GM23338 (cell line): Measurements from ENCODE around the gene CHCHD6. TPM values are rescaled to one million over a fixed set of nuclear protein-coding genes. Genes with fewer than 3 reads are reported as not detected.

Experiments used
- ATAC-seq: fragments of 200-7000 bp; cut with Tn5 transposase; 3 replicates; pipeline ENCODE4 v1.9.1; 2020
- DNase-seq: peaks from one replicate; pipeline ENCODE4 v3.0.0-alpha.2; 2015; ENCODE audit warnings: low spot score
- H2AFZ ChIP-seq: fragments of 200-600 bp; sonication (generic); 2 replicates; pipeline ENCODE4 v1.8.0; 2016; ENCODE audit warnings: antibody characterized with exemption, mild to moderate bottlenecking, moderate library complexity
- H3F3A ChIP-seq: fragments of 200-600 bp; sonication (generic); replicated peaks from 2 replicates; pipeline ENCODE4 v1.8.0; 2017; ENCODE audit warnings: antibody characterized with exemption, mixed run types, low read depth
- H3K27ac ChIP-seq: fragments of 200-600 bp; sonication (generic); 2 replicates; pipeline ENCODE4 v1.6.1; 2016; ENCODE audit warnings: low read depth
- H3K27me3 ChIP-seq: fragments of 200-600 bp; sonication (generic); 2 replicates; pipeline ENCODE4 v1.8.0; 2016; ENCODE audit warnings: mild to moderate bottlenecking, mixed run types, moderate library complexity; ENCODE audit not compliant: insufficient read depth
- H3K36me3 ChIP-seq: fragments of 200-600 bp; sonication (generic); 2 replicates; pipeline ENCODE4 v1.8.0; 2016; ENCODE audit warnings: mild to moderate bottlenecking; ENCODE audit not compliant: insufficient read depth
- H3K4me1 ChIP-seq: fragments of 200-600 bp; sonication (generic); 2 replicates; pipeline ENCODE4 v1.8.0; 2016; ENCODE audit warnings: mild to moderate bottlenecking, moderate library complexity; ENCODE audit not compliant: insufficient read depth
- H3K4me2 ChIP-seq: fragments of 200-600 bp; sonication (generic); 2 replicates; pipeline ENCODE4 v1.7.1; 2017; ENCODE audit warnings: mixed run types
- H3K4me3 ChIP-seq: fragments of 200-600 bp; sonication (generic); 2 replicates; pipeline ENCODE4 v1.6.1; 2016; ENCODE audit warnings: mixed run types
- H3K79me2 ChIP-seq: fragments of 200-600 bp; sonication (generic); replicated peaks from 2 replicates; pipeline ENCODE4 v1.8.0; 2017; ENCODE audit warnings: mild to moderate bottlenecking; ENCODE audit not compliant: insufficient read depth
- H3K9me2 ChIP-seq: fragments of 200-600 bp; sonication (generic); 2 replicates; pipeline ENCODE4 v1.8.0; 2017; ENCODE audit not compliant: insufficient read depth
- H4K20me1 ChIP-seq: fragments of 200-600 bp; sonication (generic); replicated peaks from 2 replicates; pipeline ENCODE4 v1.8.0; 2017; ENCODE audit warnings: mild to moderate bottlenecking; ENCODE audit not compliant: insufficient read depth
- H3K27ac Mint-ChIP-seq: 2 replicates; pipeline ENCODE4 v1.8.0; 2020; ENCODE audit warnings: inconsistent platforms, mild to moderate bottlenecking, moderate library complexity, mixed read lengths
- H3K27me3 Mint-ChIP-seq: 3 replicates; pipeline ENCODE4 v1.8.0; 2022; ENCODE audit warnings: low read depth, mild to moderate bottlenecking, moderate library complexity, mixed read lengths, inconsistent platforms; ENCODE audit not compliant: insufficient read depth, poor library complexity
- H3K36me3 Mint-ChIP-seq: 3 replicates; pipeline ENCODE4 v1.8.0; 2021; ENCODE audit warnings: low read depth, mild to moderate bottlenecking, inconsistent platforms, moderate library complexity, mixed read lengths
- H3K4me1 Mint-ChIP-seq: 3 replicates; pipeline ENCODE4 v1.8.0; 2020; ENCODE audit warnings: mild to moderate bottlenecking, inconsistent platforms, mixed read lengths
- H3K4me3 Mint-ChIP-seq: 3 replicates; pipeline ENCODE4 v1.8.0; 2021; ENCODE audit warnings: moderate library complexity, mild to moderate bottlenecking, inconsistent platforms, mixed read lengths
- H3K9me3 Mint-ChIP-seq: 3 replicates; pipeline ENCODE4 v1.8.0; 2020; ENCODE audit warnings: moderate library complexity, mild to moderate bottlenecking, inconsistent platforms, mixed read lengths
- CREB1 ChIP-seq: fragments of 250-450 bp; sonication (Bioruptor Pico); IDR thresholded peaks from 2 replicates; pipeline ENCODE4 v1.5.0; 2020; ENCODE audit warnings: low read depth, mild to moderate bottlenecking, moderate library complexity
- NANOG ChIP-seq: IDR thresholded peaks from 2 replicates; pipeline ENCODE4 v1.6.1; 2016; ENCODE audit warnings: antibody characterized with exemption, borderline replicate concordance
- POLR2AphosphoS5 ChIP-seq: IDR thresholded peaks from 2 replicates; pipeline ENCODE4 v1.6.1; 2016; ENCODE audit warnings: antibody characterized with exemption, low read depth
- ZNF114 ChIP-seq: fragments of 250-450 bp; sonication (Bioruptor Pico); IDR thresholded peaks from 2 replicates; pipeline ENCODE4 v1.5.0; 2020; ENCODE audit warnings: mild to moderate bottlenecking, moderate library complexity
- polyA plus RNA-seq: library from polyadenylated mRNA; unstranded; fragments of >200 nt; fragmentation: Nextera tagmentation; extraction: Ambion mirVana; gene quantifications from 2 replicates; pipeline ENCODE4 v1.2.1, GENCODE V29; 2016
- total RNA-seq: library from RNA; depleted of rRNA; stranded (reverse); fragments of >200 nt; shearing (Covaris generic); gene quantifications from 2 replicates; pipeline ENCODE4 v1.2.3, GENCODE V29; 2014
- TF ChIP-seq, protein P1 (sequence below): fragments of 250-450 bp; sonication (Bioruptor Pico); IDR thresholded peaks from 2 replicates; pipeline ENCODE4 v1.5.0; 2020; ENCODE audit warnings: mild to moderate bottlenecking, moderate library complexity
- TF ChIP-seq, protein P2 (sequence below), 2 experiments: fragments of 200-600 bp in 1 of 2; sonication (generic) in 1 of 2; conservative IDR thresholded peaks; 2 replicates each; pipeline versions ENCODE4 v1.5.1 to v1.6.1; 2016 to 2017; ENCODE audit warnings: antibody characterized with exemption in 2 of 2, low read depth in 2 of 2, mild to moderate bottlenecking in 2 of 2, moderate library complexity in 1 of 2

Gene CHCHD6
- total and polyA plus RNA-seq, 2 experiments from 2014 or later, result 28.8 to 43.0 TPM

DNA sequence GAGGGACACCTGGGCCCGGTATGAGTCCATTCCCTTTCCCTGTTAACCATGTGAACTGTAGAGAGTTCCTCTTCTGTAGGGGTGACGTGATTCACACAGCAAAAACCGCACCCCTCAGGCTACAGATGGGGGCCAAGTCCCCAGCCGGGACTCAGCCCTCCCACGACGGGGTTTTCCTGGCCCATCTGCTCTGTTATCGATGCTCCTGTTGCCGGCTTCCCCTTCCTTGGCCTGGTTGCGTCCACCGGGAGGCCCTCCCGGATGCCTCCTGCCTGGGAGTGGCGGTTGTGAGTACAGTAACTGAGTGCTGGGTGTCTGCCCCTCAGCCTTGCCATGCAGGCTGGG, 278.1 kb downstream of the CHCHD6 start (continued):
- TF ChIP-seq, protein P1, sequence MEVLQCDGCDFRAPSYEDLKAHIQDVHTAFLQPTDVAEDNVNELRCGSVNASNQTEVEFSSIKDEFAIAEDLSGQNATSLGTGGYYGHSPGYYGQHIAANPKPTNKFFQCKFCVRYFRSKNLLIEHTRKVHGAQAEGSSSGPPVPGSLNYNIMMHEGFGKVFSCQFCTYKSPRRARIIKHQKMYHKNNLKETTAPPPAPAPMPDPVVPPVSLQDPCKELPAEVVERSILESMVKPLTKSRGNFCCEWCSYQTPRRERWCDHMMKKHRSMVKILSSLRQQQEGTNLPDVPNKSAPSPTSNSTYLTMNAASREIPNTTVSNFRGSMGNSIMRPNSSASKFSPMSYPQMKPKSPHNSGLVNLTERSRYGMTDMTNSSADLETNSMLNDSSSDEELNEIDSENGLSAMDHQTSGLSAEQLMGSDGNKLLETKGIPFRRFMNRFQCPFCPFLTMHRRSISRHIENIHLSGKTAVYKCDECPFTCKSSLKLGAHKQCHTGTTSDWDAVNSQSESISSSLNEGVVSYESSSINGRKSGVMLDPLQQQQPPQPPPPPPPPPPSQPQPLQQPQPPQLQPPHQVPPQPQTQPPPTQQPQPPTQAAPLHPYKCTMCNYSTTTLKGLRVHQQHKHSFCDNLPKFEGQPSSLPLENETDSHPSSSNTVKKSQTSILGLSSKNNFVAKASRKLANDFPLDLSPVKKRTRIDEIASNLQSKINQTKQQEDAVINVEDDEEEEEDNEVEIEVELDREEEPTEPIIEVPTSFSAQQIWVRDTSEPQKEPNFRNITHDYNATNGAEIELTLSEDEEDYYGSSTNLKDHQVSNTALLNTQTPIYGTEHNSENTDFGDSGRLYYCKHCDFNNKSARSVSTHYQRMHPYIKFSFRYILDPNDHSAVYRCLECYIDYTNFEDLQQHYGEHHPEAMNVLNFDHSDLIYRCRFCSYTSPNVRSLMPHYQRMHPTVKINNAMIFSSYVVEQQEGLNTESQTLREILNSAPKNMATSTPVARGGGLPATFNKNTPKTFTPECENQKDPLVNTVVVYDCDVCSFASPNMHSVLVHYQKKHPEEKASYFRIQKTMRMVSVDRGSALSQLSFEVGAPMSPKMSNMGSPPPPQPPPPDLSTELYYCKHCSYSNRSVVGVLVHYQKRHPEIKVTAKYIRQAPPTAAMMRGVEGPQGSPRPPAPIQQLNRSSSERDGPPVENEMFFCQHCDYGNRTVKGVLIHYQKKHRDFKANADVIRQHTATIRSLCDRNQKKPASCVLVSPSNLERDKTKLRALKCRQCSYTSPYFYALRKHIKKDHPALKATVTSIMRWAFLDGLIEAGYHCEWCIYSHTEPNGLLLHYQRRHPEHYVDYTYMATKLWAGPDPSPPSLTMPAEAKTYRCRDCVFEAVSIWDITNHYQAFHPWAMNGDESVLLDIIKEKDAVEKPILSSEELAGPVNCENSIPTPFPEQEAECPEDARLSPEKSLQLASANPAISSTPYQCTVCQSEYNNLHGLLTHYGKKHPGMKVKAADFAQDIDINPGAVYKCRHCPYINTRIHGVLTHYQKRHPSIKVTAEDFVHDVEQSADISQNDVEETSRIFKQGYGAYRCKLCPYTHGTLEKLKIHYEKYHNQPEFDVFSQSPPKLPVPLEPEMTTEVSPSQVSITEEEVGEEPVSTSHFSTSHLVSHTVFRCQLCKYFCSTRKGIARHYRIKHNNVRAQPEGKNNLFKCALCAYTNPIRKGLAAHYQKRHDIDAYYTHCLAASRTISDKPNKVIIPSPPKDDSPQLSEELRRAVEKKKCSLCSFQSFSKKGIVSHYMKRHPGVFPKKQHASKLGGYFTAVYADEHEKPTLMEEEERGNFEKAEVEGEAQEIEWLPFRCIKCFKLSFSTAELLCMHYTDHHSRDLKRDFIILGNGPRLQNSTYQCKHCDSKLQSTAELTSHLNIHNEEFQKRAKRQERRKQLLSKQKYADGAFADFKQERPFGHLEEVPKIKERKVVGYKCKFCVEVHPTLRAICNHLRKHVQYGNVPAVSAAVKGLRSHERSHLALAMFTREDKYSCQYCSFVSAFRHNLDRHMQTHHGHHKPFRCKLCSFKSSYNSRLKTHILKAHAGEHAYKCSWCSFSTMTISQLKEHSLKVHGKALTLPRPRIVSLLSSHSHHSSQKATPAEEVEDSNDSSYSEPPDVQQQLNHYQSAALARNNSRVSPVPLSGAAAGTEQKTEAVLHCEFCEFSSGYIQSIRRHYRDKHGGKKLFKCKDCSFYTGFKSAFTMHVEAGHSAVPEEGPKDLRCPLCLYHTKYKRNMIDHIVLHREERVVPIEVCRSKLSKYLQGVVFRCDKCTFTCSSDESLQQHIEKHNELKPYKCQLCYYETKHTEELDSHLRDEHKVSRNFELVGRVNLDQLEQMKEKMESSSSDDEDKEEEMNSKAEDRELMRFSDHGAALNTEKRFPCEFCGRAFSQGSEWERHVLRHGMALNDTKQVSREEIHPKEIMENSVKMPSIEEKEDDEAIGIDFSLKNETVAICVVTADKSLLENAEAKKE (CRISPR knock-in tag), result no peak

DNA sequence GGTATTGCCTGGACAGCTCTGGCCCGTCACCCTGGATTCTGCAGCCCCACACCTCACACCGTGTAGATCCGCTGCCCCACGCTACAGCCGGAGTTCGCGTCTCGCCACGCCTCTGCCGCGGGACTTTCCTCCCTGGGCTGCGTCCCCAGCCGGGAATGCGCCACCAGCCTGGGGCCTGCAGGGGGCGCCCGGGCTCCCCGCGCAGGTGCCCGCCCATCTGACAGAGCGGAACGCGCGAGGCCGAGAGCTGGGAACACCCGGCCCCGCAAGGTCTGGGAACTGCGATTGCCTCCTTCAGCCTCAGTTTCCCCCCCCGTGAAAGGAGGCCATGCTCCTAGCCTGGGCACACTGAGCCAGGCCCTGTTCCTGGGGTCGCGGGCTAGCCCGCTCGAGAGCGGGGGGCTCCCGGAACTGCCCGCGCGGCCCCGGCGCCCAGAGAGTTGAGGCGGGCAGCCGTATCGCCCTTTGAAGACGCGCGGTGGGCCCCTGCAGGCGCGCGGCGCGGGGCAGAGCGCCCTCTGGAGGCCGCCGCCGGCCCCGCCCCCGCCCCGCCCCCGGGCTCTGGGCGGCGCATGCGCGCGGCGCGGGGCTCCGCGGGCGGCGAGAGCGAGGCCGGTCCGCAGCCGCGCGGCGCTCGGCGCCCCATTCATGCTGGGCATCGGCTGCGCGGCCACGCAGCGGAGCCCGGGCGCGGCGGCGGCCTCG, 278.6 kb downstream of the CHCHD6 start, which contains the start of gene PLXNA1:
Gene PLXNA1, plus strand, starts transcription at position 645 of the 705 bp plus-strand sequence. CDS start 5,479 bp downstream, outside the sequence.
- DNase-seq (peak; percentile 78), ATAC-seq (peak; percentile 49)
- Histone ChIP-seq H4K20me1 (no peaks in the 10 kb centered on the region; the same call in 1 of the 2 replicates), H3K27me3 (0 out of 2 replicates have a peak, but pooled peaks cover 10% of the 10 kb centered on the region), H3F3A (no peaks in the 10 kb centered on the region), H3K4me2 (peak within 1 kb of the TSS; percentile 86), H2AFZ (peak within 1 kb of the TSS; percentile 94), H3K4me3 (peak within 1 kb of the TSS; percentile 72), H3K79me2 (peaks cover 34% of the 10 kb centered on the region), H3K4me1 (peaks cover 4% of the 10 kb centered on the region), H3K36me3 (no peaks in the 10 kb centered on the region), H3K27ac (no peak within 1 kb of the TSS), H3K9me2 (no peaks in the 10 kb centered on the region)
- H3K4me1 Mint-ChIP-seq, result peaks cover 6% of the 10 kb centered on the region
- H3K36me3 Mint-ChIP-seq, result no peaks in the 10 kb centered on the region; the same call in 2 of the 3 replicates
- peak within 1 kb of the TSS; percentile 78 for H3K4me3 Mint-ChIP-seq
- H3K27ac Mint-ChIP-seq, result no peak within 1 kb of the TSS
- H3K9me3 Mint-ChIP-seq, result no peaks in the 10 kb centered on the region
- peaks cover 22% of the 10 kb centered on the region for H3K27me3 Mint-ChIP-seq
- TF ChIP-seq POLR2AphosphoS5 (peak; percentile 28; the same call in 1 of the 2 replicates), ZNF114 (CRISPR knock-in tag) (no peak), CREB1 (CRISPR knock-in tag) (0 out of 2 replicates have a peak, but pooled peaks have one; percentile 14), NANOG (no peak)
- TF ChIP-seq, protein P1 (CRISPR knock-in tag), result no peak
- TF ChIP-seq, protein P2, sequence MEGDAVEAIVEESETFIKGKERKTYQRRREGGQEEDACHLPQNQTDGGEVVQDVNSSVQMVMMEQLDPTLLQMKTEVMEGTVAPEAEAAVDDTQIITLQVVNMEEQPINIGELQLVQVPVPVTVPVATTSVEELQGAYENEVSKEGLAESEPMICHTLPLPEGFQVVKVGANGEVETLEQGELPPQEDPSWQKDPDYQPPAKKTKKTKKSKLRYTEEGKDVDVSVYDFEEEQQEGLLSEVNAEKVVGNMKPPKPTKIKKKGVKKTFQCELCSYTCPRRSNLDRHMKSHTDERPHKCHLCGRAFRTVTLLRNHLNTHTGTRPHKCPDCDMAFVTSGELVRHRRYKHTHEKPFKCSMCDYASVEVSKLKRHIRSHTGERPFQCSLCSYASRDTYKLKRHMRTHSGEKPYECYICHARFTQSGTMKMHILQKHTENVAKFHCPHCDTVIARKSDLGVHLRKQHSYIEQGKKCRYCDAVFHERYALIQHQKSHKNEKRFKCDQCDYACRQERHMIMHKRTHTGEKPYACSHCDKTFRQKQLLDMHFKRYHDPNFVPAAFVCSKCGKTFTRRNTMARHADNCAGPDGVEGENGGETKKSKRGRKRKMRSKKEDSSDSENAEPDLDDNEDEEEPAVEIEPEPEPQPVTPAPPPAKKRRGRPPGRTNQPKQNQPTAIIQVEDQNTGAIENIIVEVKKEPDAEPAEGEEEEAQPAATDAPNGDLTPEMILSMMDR (conservative IDR thresholded peaks at IDR 0.05; ENCODE audit: low read depth in 2 of 2), result peak; percentile 73 to 82
